Tibial nerve (tissue), 4 donors: Measurements from ENCODE around the gene DNASE1L2. TPM values are rescaled to one million over a fixed set of nuclear protein-coding genes. Genes with fewer than 3 reads are reported as not detected.

Experiments used
- DNase-seq, 2 donors: peaks; one replicate each; pipeline ENCODE4 v3.0.0-alpha.2; 2019; ENCODE audit warnings: low spot score in 2 of 2
- H3K27ac ChIP-seq, 4 donors: fragments of 200-600 bp; sonication (generic) in 3 of 4; one replicate each; pipeline ENCODE4 v1.5.1; 2017 to 2019; ENCODE audit warnings: mild to moderate bottlenecking in 1 of 4
- H3K27me3 ChIP-seq, 2 donors: fragments of 200-600 bp; sonication (generic) in 1 of 2; one replicate each; pipeline versions ENCODE4 v1.5.1 to v1.6.0; 2017 to 2019
- H3K36me3 ChIP-seq, 3 donors: fragments of 200-600 bp; sonication (generic); one replicate each; pipeline ENCODE4 v1.5.1; 2018 to 2019
- H3K4me1 ChIP-seq, 4 donors: fragments of 200-600 bp; sonication (generic) in 3 of 4; one replicate each; pipeline ENCODE4 v1.5.1; 2017 to 2019
- H3K4me3 ChIP-seq, 4 donors: fragments of 200-600 bp; sonication (generic) in 3 of 4; one replicate each; pipeline ENCODE4 v1.5.1; 2017 to 2019; ENCODE audit warnings: mild to moderate bottlenecking in 1 of 4, moderate library complexity in 1 of 4
- H3K9me3 ChIP-seq, 4 donors: fragments of 200-600 bp; sonication (generic) in 3 of 4; one replicate each; pipeline ENCODE4 v1.5.1; 2017 to 2019
- EP300 ChIP-seq, 2 donors: sonication (generic); formaldehyde crosslinking; IDR thresholded peaks; one replicate each; pipeline ENCODE4 v1.6.1; 2017; ENCODE audit warnings: antibody characterized with exemption in 2 of 2, mild to moderate bottlenecking in 1 of 2
- POLR2A ChIP-seq, 2 donors: fragments of 450-650 bp; IDR thresholded peaks; one replicate each; pipeline ENCODE4 v1.6.1; 2017; ENCODE audit warnings: antibody characterized with exemption in 2 of 2, mild to moderate bottlenecking in 2 of 2, moderate library complexity in 2 of 2
- WGBS, 2 donors: methylation state at CpG; one replicate each; pipeline ENCODE4 v1.1.5; 2018; 5-methylcytosine and 5-hydroxymethylcytosine counted together
- total RNA-seq, 4 donors: library from RNA; depleted of rRNA; stranded (reverse); fragments of >200 nt; gene quantifications; one replicate each; pipeline ENCODE4 v1.1.0, GENCODE V29; 2016
- TF ChIP-seq, protein P1 (sequence below), 5 experiments: fragments of 200-600 bp in 3 of 5; fragments of 450-650 bp in 2 of 5; sonication (generic) in 3 of 5; IDR thresholded peaks; one replicate each; pipeline ENCODE4 v1.5.1; 2016 to 2019; ENCODE audit warnings: antibody characterized with exemption in 5 of 5, mild to moderate bottlenecking in 3 of 5, moderate library complexity in 2 of 5

The DNASE1L2 gene
- total RNA-seq, 4 donors from 2014 or later: 0.39 to 5.4 (median 0.64) TPM

DNA sequence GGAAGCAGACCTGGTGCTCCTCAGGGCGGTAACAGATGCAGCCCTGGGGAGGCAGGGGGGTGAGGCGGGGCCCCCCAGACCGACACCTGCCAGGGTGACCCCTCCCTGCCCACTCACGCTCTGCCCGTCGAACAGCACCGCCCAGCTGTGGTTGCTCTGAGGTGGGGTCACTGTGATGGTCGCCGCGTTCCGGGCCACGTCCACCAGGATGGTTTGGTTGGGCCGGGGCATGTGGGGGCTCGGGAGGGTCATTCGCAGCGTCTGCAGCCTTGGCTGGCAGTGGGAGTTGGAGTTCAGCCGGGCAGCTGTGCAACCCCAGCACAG, 26.3 kb upstream of the DNASE1L2 start:
- H3K4me3 ChIP-seq: no peak overlapping the region
- no peak for DNase-seq
- no peaks in the 10 kb centered on the region for H3K9me3 ChIP-seq
- H3K4me1 ChIP-seq: peaks cover 0 to 54% (median 29%) of the 10 kb centered on the region in 4 donors
- no peaks in the 10 kb centered on the region for H3K27me3 ChIP-seq
- no peak for TF ChIP-seq EP300 (IDR thresholded peaks at IDR 0.05)
- H3K27ac ChIP-seq: peak overlapping the region in 1 of 4 donors; percentile 36
- 76 to 89% methylated on average over 7 to 10 of the region's 17 CpGs for WGBS, 2 donors
- H3K36me3 ChIP-seq: peaks cover 0 to 48% (median 14%) of the 10 kb centered on the region in 3 donors

- no peak for DNase-seq
- H3K9me3 ChIP-seq: no peaks in the 10 kb centered on the region
- H3K4me1 ChIP-seq: peaks cover 0 to 59% (median 30%) of the 10 kb centered on the region in 4 donors
- no peaks in the 10 kb centered on the region for H3K27me3 ChIP-seq
- H3K27ac ChIP-seq: peak within 1 kb of the TSS in 1 of 4 donors; percentile 36
- 53 to 58% methylated on average over 9 to 11 of the region's 24 CpGs for WGBS, 2 donors
- TF ChIP-seq, protein P1, sequence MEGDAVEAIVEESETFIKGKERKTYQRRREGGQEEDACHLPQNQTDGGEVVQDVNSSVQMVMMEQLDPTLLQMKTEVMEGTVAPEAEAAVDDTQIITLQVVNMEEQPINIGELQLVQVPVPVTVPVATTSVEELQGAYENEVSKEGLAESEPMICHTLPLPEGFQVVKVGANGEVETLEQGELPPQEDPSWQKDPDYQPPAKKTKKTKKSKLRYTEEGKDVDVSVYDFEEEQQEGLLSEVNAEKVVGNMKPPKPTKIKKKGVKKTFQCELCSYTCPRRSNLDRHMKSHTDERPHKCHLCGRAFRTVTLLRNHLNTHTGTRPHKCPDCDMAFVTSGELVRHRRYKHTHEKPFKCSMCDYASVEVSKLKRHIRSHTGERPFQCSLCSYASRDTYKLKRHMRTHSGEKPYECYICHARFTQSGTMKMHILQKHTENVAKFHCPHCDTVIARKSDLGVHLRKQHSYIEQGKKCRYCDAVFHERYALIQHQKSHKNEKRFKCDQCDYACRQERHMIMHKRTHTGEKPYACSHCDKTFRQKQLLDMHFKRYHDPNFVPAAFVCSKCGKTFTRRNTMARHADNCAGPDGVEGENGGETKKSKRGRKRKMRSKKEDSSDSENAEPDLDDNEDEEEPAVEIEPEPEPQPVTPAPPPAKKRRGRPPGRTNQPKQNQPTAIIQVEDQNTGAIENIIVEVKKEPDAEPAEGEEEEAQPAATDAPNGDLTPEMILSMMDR (IDR thresholded peaks at IDR 0.05): no peak
- TF ChIP-seq EP300 (IDR thresholded peaks at IDR 0.05) (no peak), POLR2A (IDR thresholded peaks at IDR 0.05) (no peak)
- no peak within 1 kb of the TSS for H3K4me3 ChIP-seq
- peaks cover 0 to 48% (median 14%) of the 10 kb centered on the region in 3 donors for H3K36me3 ChIP-seq
Measured at GRCh38 chr16:2210386-2211365, 25.6 kb upstream of the DNASE1L2 start, which contains the start of gene BRICD5. Gene BRICD5 (minus strand): TSS chr16:2210863. CDS start chr16:2210833, 30 bp downstream.

GRCh38 chr16:2211923-2212347, 24.3 kb upstream of the DNASE1L2 start:
- no peak overlapping the region for H3K27ac ChIP-seq
- peaks cover 0 to 42% (median 14%) of the 10 kb centered on the region in 3 donors for H3K36me3 ChIP-seq
- 78 to 87% methylated on average over 5 to 11 of the region's 11 CpGs for WGBS, 2 donors
- no peaks in the 10 kb centered on the region for H3K9me3 ChIP-seq
- TF ChIP-seq, protein P1 (IDR thresholded peaks at IDR 0.05): no peak
- DNase-seq: no peak
- H3K4me1 ChIP-seq: peaks cover 0 to 47% (median 22%) of the 10 kb centered on the region in 4 donors
- H3K4me3 ChIP-seq: no peak overlapping the region
- H3K27me3 ChIP-seq: no peaks in the 10 kb centered on the region

DNA sequence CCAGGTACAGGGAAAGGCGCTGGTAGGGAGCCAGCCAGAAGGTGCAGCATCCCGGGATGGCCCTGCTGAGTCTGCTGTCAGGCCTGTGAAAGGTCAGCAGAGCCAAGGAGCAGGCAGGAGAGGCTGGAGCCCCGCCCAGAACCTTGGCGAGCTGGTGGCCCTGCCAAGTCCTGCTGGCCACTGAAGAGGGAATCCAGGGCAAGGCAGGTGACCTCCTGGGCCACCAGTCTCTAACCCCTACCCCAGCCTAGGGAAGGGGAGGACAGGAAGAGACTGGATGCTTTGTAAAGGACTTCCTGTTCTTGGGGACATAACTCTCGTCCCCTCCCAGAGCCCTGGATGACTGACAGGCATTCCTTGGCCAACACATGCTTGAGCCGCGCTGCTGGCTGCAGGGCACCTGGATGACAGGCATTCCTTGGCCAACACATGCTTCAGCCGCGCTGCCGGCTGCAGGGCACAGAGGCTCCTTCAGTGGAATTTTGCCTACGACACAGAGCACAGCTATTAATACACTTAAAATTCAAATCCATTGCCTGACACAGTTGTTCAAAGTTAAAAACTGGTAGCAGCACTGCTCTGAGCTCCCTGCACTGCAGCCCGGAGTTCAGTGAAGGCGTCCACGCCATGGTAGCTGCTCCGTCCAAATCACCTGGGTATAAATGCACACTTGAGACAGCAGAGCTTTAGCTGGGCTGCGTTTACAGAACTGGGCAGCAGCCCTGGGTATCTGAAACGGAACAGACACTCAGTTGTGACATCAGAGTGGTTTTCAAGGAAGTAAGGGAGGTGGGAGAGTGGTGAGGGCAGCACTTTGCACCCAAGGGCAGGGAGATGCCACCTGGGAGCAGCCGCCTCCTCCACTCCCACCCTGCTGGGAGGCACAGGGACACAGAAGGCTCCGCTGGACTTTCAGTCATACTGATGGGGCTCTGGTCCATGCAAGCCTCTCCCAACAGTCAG, 23.6 kb upstream of the DNASE1L2 start:
- Histone ChIP-seq H3K4me3 (peak overlapping the region in 1 of 4 donors; percentile 96), H3K9me3 (no peaks in the 10 kb centered on the region), H3K27me3 (no peaks in the 10 kb centered on the region), H3K36me3 (peaks cover 0 to 35% (median 14%) of the 10 kb centered on the region in 3 donors), H3K4me1 (peaks cover 0 to 40% (median 22%) of the 10 kb centered on the region in 4 donors), H3K27ac (no peak overlapping the region)
- TF ChIP-seq POLR2A (IDR thresholded peaks at IDR 0.05) (no peak), EP300 (IDR thresholded peaks at IDR 0.05) (no peak)
- TF ChIP-seq, protein P1 (IDR thresholded peaks at IDR 0.05): no peak
- WGBS, 2 donors: 66 to 79% methylated on average over 17 of the region's 19 CpGs
- DNase-seq: no peak
